GM21717 (cell line): ENCODE data around the gene CYP39A1.

ENCODE experiments used
- ATAC-seq: cut with Tn5 transposase; IDR thresholded peaks from one replicate; pipeline ENCODE4 v1.9.1; 2021; ENCODE audit warnings: mild to moderate bottlenecking, moderate library complexity; ENCODE audit not compliant: unreplicated experiment

CYP39A1 gene

GRCh38 chr6:46652603-46653438, at the start of gene CYP39A1, which contains the start of gene SLC25A27:
CYP39A1 (minus strand) TSS chr6:46652818; CDS start chr6:46652582, 236 bp downstream.
SLC25A27 (plus strand) TSS chr6:46652975; CDS start chr6:46653193, 218 bp downstream.
- ATAC-seq, result peak; percentile 100

- ATAC-seq, result no peak
Measured at GRCh38 chr6:46699970-46700369, 47.4 kb upstream of the CYP39A1 start.

GRCh38 chr6:46690911-46691451, 38.4 kb upstream of the CYP39A1 start:
- no peak for ATAC-seq

- ATAC-seq, result no peak
Measured at GRCh38 chr6:46690141-46690755, 37.6 kb upstream of the CYP39A1 start.

- no peak for ATAC-seq
Measured at GRCh38 chr6:46689657-46690056, 37.0 kb upstream of the CYP39A1 start.

GRCh38 chr6:46688966-46689335, 36.3 kb upstream of the CYP39A1 start:
- no peak for ATAC-seq

- ATAC-seq, result no peak
Measured at GRCh38 chr6:46688117-46688965, 35.7 kb upstream of the CYP39A1 start.

- ATAC-seq, result no peak
Measured at GRCh38 chr6:46687619-46688097, 35.0 kb upstream of the CYP39A1 start, which contains the start of gene TDRD6. TDRD6 (plus strand) TSS chr6:46687885; CDS start chr6:46688129, 244 bp downstream.

- ATAC-seq, result no peak
Measured at GRCh38 chr6:46684771-46685170, 32.2 kb upstream of the CYP39A1 start.

- ATAC-seq, result no peak
Measured at GRCh38 chr6:46677314-46677654, 24.7 kb upstream of the CYP39A1 start.

- ATAC-seq, result no peak
Measured at GRCh38 chr6:46676604-46677313, 24.1 kb upstream of the CYP39A1 start.

- no peak for ATAC-seq
Measured at GRCh38 chr6:46674410-46674809, 21.8 kb upstream of the CYP39A1 start.

- ATAC-seq, result no peak
Measured at GRCh38 chr6:46667377-46667776, 14.8 kb upstream of the CYP39A1 start.

GRCh38 chr6:46661483-46661882, 8.9 kb upstream of the CYP39A1 start:
- ATAC-seq, result no peak

GRCh38 chr6:46657642-46658041, 5.0 kb upstream of the CYP39A1 start:
- no peak for ATAC-seq

GRCh38 chr6:46655803-46656202, 3.2 kb upstream of the CYP39A1 start:
- ATAC-seq, result no peak

GRCh38 chr6:46653439-46654195, 999 bp upstream of the CYP39A1 start:
- no peak for ATAC-seq

- ATAC-seq, result no peak
Measured at GRCh38 chr6:46652232-46652602, 401 bp downstream of the CYP39A1 start.

GRCh38 chr6:46651816-46652215, 802 bp downstream of the CYP39A1 start:
- ATAC-seq, result no peak

GRCh38 chr6:46651006-46651405, 1.6 kb downstream of the CYP39A1 start:
- no peak for ATAC-seq
